Left lobe of liver (tissue), 2 donors: ENCODE results near the gene PATL2. TPM values are rescaled to one million over a fixed set of nuclear protein-coding genes. Genes with fewer than 3 reads are reported as not detected.
"Not testable (repeated sequence)": the region's sequence is repeated elsewhere in the genome, so short reads cannot be mapped to it uniquely, and the experiment has no call there.

Experiments used
- ATAC-seq: fragments of 200-7000 bp; cut with Tn5 transposase; one replicate; pipeline ENCODE4 v1.9.1; 2020; ENCODE audit warnings: mild to moderate bottlenecking, moderate library complexity
- DNase-seq: peaks from one replicate; pipeline ENCODE4 v3.0.0-alpha.2; 2020; ENCODE audit warnings: low spot score
- total RNA-seq: library from RNA; stranded (reverse); gene quantifications from one replicate; pipeline ENCODE4 v1.2.1, GENCODE V29; 2021
- donor health status: DM: no; HTN: no; CAD: no; lungs with moderate emphysema.
- donor health status: DM: no; HTN: yes; CAD: no.

The PATL2 gene
- total RNA-seq, 1 donor from 2014 or later = 0.58 TPM

GRCh38 chr15:44720000-44720435 is 8.9 kb upstream of the PATL2 start:
- not testable (repeated sequence) for DNase-seq, ATAC-seq

GRCh38 chr15:44719293-44719999 is 8.3 kb upstream of the PATL2 start:
- DNase-seq (no peak), ATAC-seq (peak; percentile 58)

DNA sequence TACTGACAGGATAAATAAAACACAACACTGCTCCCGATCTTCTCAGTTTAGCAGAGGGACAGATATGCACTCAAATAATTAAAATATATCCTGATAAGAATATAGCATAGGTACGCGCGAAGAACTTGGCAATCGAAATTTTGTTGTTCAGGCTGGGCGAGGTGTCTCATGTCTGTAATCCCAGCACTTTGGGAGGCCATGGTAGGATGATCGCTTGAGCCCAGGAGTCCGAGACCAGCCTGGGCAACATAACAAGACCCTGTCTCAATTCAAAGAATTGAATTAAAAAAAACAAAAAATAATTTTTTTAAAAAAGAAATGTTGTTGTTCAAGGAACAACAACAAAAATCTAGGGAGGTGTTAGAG is 7.8 kb upstream of the PATL2 start:
- no peak for DNase-seq
- no peak for ATAC-seq

- ATAC-seq = no peak
- DNase-seq = no peak
These were observed 7.2 kb upstream of the PATL2 start for GRCh38 chr15:44718180-44718926.

DNA sequence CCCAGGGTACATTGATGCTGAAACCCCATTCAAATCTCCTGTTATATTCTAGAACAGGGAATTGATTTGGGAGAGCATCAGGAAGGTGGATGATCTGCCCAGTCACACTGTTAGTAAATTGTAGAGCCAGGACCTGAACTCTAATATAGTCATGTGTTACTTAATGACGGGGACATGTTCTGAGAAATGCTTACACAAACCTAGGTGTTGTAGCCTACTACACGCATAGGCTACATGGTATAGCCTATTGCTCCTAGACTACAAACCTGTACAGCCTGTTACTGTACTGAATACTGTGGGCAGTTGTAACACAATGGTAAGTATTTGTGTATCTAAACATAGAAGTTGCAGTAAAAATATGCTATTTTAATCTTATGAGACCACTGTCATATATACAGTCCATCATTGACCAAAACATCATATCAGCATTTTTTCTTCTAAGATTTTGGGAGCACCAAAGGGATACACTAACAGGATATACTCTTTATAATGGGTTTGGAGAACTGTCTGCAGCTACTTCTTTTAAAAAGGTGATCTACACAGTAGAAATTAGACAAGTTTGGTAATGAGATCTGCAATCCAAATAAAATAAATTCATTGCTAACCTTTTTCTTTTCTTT is 6.0 kb upstream of the PATL2 start:
- no peak for ATAC-seq
- DNase-seq = no peak

DNA sequence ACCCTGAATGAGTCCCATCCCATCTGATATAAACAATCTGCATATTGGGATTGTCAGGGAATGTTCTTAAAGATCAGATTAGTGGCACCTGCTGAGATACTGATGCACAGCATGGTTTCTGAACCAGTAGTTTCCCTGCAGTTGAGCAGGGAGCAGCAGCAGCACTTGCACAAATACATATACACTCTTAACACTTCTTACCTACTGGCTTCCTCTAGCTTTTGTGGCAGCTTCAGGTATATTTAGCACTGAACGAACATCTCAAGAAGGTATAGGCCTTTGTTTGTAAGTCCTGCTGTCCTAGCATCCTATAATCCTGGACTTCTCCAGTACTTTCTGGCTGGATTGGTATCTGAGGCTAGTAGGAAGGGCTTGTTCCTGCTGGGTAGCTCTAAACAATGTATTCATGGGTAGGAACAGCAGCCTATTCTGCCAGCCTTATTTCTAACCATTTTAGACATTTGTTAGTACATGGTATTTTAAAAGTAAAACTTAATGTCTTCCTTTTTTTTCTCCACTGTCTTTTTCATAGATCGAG is 4.7 kb upstream of the PATL2 start:
- ATAC-seq = no peak

DNA sequence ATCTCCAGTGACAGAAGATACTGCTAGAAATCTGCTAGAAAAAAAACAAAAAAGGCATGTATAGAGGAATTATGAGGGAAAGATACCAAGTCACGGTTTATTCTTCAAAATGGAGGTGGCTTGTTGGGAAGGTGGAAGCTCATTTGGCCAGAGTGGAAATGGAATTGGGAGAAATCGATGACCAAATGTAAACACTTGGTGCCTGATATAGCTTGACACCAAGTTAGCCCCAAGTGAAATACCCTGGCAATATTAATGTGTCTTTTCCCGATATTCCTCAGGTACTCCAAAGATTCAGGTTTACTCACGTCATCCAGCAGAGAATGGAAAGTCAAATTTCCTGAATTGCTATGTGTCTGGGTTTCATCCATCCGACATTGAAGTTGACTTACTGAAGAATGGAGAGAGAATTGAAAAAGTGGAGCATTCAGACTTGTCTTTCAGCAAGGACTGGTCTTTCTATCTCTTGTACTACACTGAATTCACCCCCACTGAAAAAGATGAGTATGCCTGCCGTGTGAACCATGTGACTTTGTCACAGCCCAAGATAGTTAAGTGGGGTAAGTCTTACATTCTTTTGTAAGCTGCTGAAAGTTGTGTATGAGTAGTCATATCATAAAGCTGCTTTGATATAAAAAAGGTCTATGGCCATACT is 4.1 kb upstream of the PATL2 start:
- DNase-seq = no peak
- ATAC-seq = no peak

More for the DNA sequence above, 4.7 kb upstream of the PATL2 start:
- DNase-seq = no peak

- ATAC-seq (no peak), DNase-seq (no peak)
These were observed 2.2 kb upstream of the PATL2 start for GRCh38 chr15:44713006-44713966.

GRCh38 chr15:44712346-44713005 is 1.4 kb upstream of the PATL2 start:
- ATAC-seq (peak; percentile 48), DNase-seq (peak; percentile 70)

DNA sequence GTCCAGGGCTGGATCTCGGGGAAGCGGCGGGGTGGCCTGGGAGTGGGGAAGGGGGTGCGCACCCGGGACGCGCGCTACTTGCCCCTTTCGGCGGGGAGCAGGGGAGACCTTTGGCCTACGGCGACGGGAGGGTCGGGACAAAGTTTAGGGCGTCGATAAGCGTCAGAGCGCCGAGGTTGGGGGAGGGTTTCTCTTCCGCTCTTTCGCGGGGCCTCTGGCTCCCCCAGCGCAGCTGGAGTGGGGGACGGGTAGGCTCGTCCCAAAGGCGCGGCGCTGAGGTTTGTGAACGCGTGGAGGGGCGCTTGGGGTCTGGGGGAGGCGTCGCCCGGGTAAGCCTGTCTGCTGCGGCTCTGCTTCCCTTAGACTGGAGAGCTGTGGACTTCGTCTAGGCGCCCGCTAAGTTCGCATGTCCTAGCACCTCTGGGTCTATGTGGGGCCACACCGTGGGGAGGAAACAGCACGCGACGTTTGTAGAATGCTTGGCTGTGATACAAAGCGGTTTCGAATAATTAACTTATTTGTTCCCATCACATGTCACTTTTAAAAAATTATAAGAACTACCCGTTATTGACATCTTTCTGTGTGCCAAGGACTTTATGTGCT is 721 bp upstream of the PATL2 start:
- ATAC-seq (peak; percentile 65), DNase-seq (peak; percentile 77)

GRCh38 chr15:44710236-44711095 is 657 bp downstream of the PATL2 start:
- no peak for DNase-seq
- no peak for ATAC-seq

DNA sequence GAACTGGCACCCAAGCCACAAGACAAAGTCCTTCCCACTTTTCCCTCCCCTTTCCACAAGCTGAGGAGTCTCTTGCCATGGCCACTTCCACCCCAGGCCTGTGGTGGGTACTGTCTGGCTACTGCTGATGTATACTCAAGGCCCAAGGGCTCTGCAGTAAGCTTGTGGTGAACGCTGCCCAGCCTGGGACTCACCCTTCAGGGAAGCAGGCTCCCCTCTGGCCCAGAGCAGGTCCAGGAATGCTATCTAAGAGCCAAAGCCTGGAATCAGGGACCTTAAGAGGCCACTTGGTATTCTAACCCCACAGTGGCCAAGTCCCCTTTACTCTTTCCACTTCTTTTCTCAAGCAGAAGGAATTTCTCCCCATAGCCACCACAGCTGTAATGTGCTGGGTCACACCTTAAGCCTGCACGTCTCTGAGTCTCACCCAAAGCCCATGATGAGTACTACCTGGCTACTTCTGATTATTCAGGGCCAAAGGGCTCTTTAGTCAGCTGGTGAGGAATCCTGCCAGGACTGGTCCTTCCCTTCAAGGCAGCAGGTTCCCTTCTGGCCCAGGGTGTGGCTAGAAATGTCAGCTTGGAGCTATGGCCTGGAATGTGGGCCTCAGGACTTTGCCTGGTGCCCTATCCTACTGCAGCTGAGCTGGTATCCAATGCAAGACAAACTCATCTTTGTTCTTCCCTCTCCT is 4.0 kb downstream of the PATL2 start:
- ATAC-seq (no peak), DNase-seq (no peak)

DNA sequence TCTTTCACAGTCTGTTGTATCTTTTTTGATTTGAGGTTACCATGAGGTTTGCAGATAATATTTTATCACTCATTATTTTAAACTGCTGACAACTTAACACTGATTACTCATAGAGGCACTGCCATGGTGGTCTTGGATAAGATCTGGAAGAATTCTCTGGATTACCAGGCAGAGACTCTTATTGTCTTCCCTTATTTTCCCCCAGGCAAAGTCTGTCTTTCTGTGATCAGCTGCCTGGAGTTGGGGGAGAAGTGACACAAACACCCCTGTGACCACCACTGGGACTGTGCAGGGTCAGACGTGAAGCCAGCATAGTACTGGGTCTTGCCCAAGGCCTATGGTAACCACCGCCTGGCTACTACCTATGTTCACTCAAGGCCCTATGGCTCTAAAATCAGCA is 4.7 kb downstream of the PATL2 start:
- DNase-seq (no peak), ATAC-seq (no peak)

DNA sequence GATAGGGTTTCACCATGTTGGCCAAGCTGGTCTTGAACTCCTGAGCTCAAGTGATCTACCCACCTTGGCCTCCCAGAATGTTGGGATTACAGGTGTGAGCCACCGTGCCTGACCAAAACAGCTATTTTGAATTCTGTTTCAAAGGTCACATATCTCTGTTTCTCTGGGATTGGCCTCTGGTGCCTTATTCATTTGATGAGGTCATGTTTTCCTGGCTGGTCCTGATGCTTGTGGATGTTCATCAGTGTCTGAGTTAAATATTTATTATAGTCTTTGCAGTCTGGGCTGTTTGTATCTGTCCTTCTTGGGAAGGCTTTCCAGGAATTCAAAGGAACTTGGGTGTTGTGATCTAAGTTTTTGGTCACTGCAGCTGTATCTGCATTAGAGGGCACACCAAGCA is 5.1 kb downstream of the PATL2 start:
- ATAC-seq = no peak
- no peak for DNase-seq

GRCh38 chr15:44700676-44701075 is 10.4 kb downstream of the PATL2 start:
- DNase-seq, ATAC-seq: not testable (repeated sequence)

- no peak for ATAC-seq
- no peak for DNase-seq
These were observed 12.5 kb downstream of the PATL2 start for GRCh38 chr15:44698641-44699040.

- DNase-seq (no peak), ATAC-seq (no peak)
These were observed 14.1 kb downstream of the PATL2 start for GRCh38 chr15:44697014-44697413.

DNA sequence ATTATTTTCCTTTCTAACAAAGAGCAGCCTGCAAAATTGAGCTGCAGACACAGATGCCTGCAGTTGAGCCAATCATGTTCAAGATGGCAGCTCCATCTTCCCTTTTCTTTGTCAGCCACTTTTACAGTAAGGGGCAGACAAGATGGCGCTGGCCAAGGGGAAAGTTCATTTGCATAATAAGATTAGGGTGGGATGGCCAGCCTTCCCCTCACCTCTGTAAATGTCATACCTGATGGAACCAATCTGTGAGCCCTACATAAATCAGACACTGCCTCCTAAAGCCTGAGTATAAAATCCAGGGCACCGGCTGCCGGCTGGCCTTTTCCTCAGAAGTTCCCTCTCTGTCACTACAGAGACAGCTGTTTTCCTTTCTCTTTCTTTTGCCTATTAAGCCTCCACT is 15.8 kb downstream of the PATL2 start:
- DNase-seq (no peak), ATAC-seq (no peak)
